Activated naive CD4-positive, alpha-beta T cell treated with anti-CD3 and anti-CD28 coated beads, Interleukin-2, amount 50 U/mL, for 72 hours (primary cell): ENCODE results near the gene WHRN. TPM values are rescaled to one million over a fixed set of nuclear protein-coding genes. Genes with fewer than 3 reads are reported as not detected.
A peak's percentile ranks its signal among the peaks of the same experiment; 100 is the strongest.

Experiments
- ATAC-seq, 2 donors: fragments of 150-1000 bp; cut with Tn5 transposase; 2 replicates each; pipeline ENCODE4 v1.10.0; 2021; ENCODE audit warnings: mild to moderate bottlenecking in 2 of 2, moderate library complexity in 2 of 2
- DNase-seq, 2 donors: peaks; one replicate each; pipeline ENCODE4 v3.0.0; 2021 to 2022; ENCODE audit warnings: low spot score in 2 of 2
- H3K27ac Mint-ChIP-seq, 2 donors: one replicate each; pipeline ENCODE4 v1.8.0; 2022; ENCODE audit warnings: mild to moderate bottlenecking in 2 of 2, mixed read lengths in 2 of 2
- H3K36me3 Mint-ChIP-seq, 2 donors: one replicate each; pipeline ENCODE4 v1.8.0; 2022; ENCODE audit warnings: mixed read lengths in 2 of 2
- H3K9me3 Mint-ChIP-seq, 2 donors: one replicate each; pipeline ENCODE4 v1.8.0; 2022; ENCODE audit warnings: mixed read lengths in 2 of 2
- total RNA-seq, 2 donors: library from RNA; stranded (reverse); gene quantifications; one replicate each; pipeline ENCODE4 v1.2.3, GENCODE V29; 2022

Gene WHRN
- 1 to 10 TPM; 4.7 to 5.2 TPM for total RNA-seq

- no peaks in the 10 kb centered on the region for H3K9me3 Mint-ChIP-seq
- no peaks in the 10 kb centered on the region for H3K36me3 Mint-ChIP-seq
- peak; percentile 93 to 96 for ATAC-seq
- DNase-seq = peak; percentile 84 to 87
- peak within 1 kb of the TSS; percentile 80 to 94 for H3K27ac Mint-ChIP-seq
Measured at GRCh38 chr9:114505187-114506081, at the start of gene WHRN. WHRN (minus strand) TSS chr9:114505473; CDS start chr9:114504801, 672 bp downstream.

- Mint-ChIP-seq H3K36me3 (no peaks in the 10 kb centered on the region), H3K27ac (no peak overlapping the region), H3K9me3 (peaks cover 0 to 4% of the 10 kb centered on the region in 2 donors)
- ATAC-seq (no peak), DNase-seq (no peak)
Measured at GRCh38 chr9:114553202-114553601, 47.9 kb upstream of the WHRN start.

- Mint-ChIP-seq H3K9me3 (peaks cover 0 to 4% of the 10 kb centered on the region in 2 donors), H3K27ac (no peak overlapping the region), H3K36me3 (no peaks in the 10 kb centered on the region)
- ATAC-seq (no peak), DNase-seq (no peak)
Measured at GRCh38 chr9:114552706-114553105, 47.4 kb upstream of the WHRN start.

GRCh38 chr9:114551750-114552685 is 46.7 kb upstream of the WHRN start:
- no peak for DNase-seq
- H3K9me3 Mint-ChIP-seq = peaks cover 0 to 4% of the 10 kb centered on the region in 2 donors
- no peaks in the 10 kb centered on the region for H3K36me3 Mint-ChIP-seq
- no peak overlapping the region for H3K27ac Mint-ChIP-seq
- ATAC-seq = peak in 1 of 2 donors; percentile 59

- H3K36me3 Mint-ChIP-seq = no peaks in the 10 kb centered on the region
- H3K27ac Mint-ChIP-seq = no peak overlapping the region
- DNase-seq (no peak), ATAC-seq (no peak)
- no peaks in the 10 kb centered on the region for H3K9me3 Mint-ChIP-seq
Measured at GRCh38 chr9:114549697-114550330, 44.5 kb upstream of the WHRN start.

GRCh38 chr9:114546851-114547250 is 41.6 kb upstream of the WHRN start:
- ATAC-seq (no peak), DNase-seq (no peak)
- Mint-ChIP-seq H3K9me3 (no peaks in the 10 kb centered on the region), H3K27ac (no peak overlapping the region), H3K36me3 (no peaks in the 10 kb centered on the region)

- ATAC-seq = no peak
- no peak for DNase-seq
- no peaks in the 10 kb centered on the region for H3K36me3 Mint-ChIP-seq
- H3K9me3 Mint-ChIP-seq = no peaks in the 10 kb centered on the region
- H3K27ac Mint-ChIP-seq = no peak overlapping the region
Measured at GRCh38 chr9:114545055-114545454, 39.8 kb upstream of the WHRN start.

- H3K9me3 Mint-ChIP-seq = no peaks in the 10 kb centered on the region
- H3K27ac Mint-ChIP-seq = peak overlapping the region in 1 of 2 donors; percentile 3
- DNase-seq (no peak), ATAC-seq (no peak)
- H3K36me3 Mint-ChIP-seq = no peaks in the 10 kb centered on the region
Measured at GRCh38 chr9:114539701-114540380, 34.6 kb upstream of the WHRN start.

GRCh38 chr9:114538241-114538640 is 33.0 kb upstream of the WHRN start:
- ATAC-seq (peak; percentile 76 to 79), DNase-seq (peak in 1 of 2 donors; percentile 5)
- no peaks in the 10 kb centered on the region for H3K9me3 Mint-ChIP-seq
- H3K27ac Mint-ChIP-seq = no peak overlapping the region
- no peaks in the 10 kb centered on the region for H3K36me3 Mint-ChIP-seq

- DNase-seq (no peak), ATAC-seq (no peak)
- H3K36me3 Mint-ChIP-seq = no peaks in the 10 kb centered on the region
- no peak overlapping the region for H3K27ac Mint-ChIP-seq
- no peaks in the 10 kb centered on the region for H3K9me3 Mint-ChIP-seq
Measured at GRCh38 chr9:114532561-114533237, 27.4 kb upstream of the WHRN start.

GRCh38 chr9:114529285-114529684 is 24.0 kb upstream of the WHRN start:
- ATAC-seq (no peak), DNase-seq (no peak)
- peak overlapping the region in 1 of 2 donors; percentile 27 for H3K27ac Mint-ChIP-seq
- H3K9me3 Mint-ChIP-seq = no peaks in the 10 kb centered on the region
- no peaks in the 10 kb centered on the region for H3K36me3 Mint-ChIP-seq

- ATAC-seq = no peak
- Mint-ChIP-seq H3K36me3 (no peaks in the 10 kb centered on the region), H3K9me3 (no peaks in the 10 kb centered on the region), H3K27ac (no peak overlapping the region)
- no peak for DNase-seq
Measured at GRCh38 chr9:114526807-114527206, 21.5 kb upstream of the WHRN start.

- Mint-ChIP-seq H3K9me3 (no peaks in the 10 kb centered on the region), H3K27ac (peak overlapping the region in 1 of 2 donors; percentile 1), H3K36me3 (no peaks in the 10 kb centered on the region)
- DNase-seq = no peak
- no peak for ATAC-seq
Measured at GRCh38 chr9:114525513-114525912, 20.2 kb upstream of the WHRN start.

GRCh38 chr9:114524247-114524681 is 19.0 kb upstream of the WHRN start:
- Mint-ChIP-seq H3K27ac (no peak overlapping the region), H3K9me3 (no peaks in the 10 kb centered on the region), H3K36me3 (no peaks in the 10 kb centered on the region)
- ATAC-seq (no peak), DNase-seq (no peak)

GRCh38 chr9:114522847-114523246 is 17.6 kb upstream of the WHRN start:
- Mint-ChIP-seq H3K27ac (no peak overlapping the region), H3K9me3 (no peaks in the 10 kb centered on the region), H3K36me3 (no peaks in the 10 kb centered on the region)
- DNase-seq (no peak), ATAC-seq (no peak)

- no peak for DNase-seq
- no peak for ATAC-seq
- Mint-ChIP-seq H3K36me3 (no peaks in the 10 kb centered on the region), H3K9me3 (no peaks in the 10 kb centered on the region), H3K27ac (no peak overlapping the region)
Measured at GRCh38 chr9:114522286-114522685, 17.0 kb upstream of the WHRN start.
